OCI-LY7 (cell line): ENCODE results near the gene RPA3. TPM values are rescaled to one million over a fixed set of nuclear protein-coding genes. Genes with fewer than 3 reads are reported as not detected.

Experiments used
- BruUV-seq: library from RNA; stranded (reverse); fragments of 400-500 nt; replicated peaks from 2 replicates; lab custom pipeline; 2021; lab: Mats Ljungman, UMichigan
- CTCF ChIA-PET: fragments of 300-600 bp; sonication (Branson Sonifier 250); formaldehyde crosslinking; loops from one replicate; lab custom pipeline; 2022; ENCODE audit warnings: antibody characterized with exemption; ENCODE audit not compliant: unreplicated experiment; lab: Charles Lee
- POLR2A ChIA-PET: fragments of 300-600 bp; sonication (Branson Sonifier 250); formaldehyde crosslinking; loops from one replicate; lab custom pipeline; 2022; ENCODE audit warnings: antibody characterized with exemption; lab: Charles Lee
- DNase-seq: peaks from one replicate; pipeline ENCODE4 v3.0.0-alpha.2; 2015; ENCODE audit warnings: low spot score
- H2AFZ ChIP-seq: fragments of 200-600 bp; sonication (generic), shearing (Covaris generic); 2 replicates; pipeline ENCODE4 v1.6.1; 2014; ENCODE audit warnings: mild to moderate bottlenecking, antibody characterized with exemption, low read length, moderate library complexity
- H3K27ac ChIP-seq: fragments of 200-600 bp; sonication (generic); 2 replicates; pipeline ENCODE4 v1.5.1; 2014; ENCODE audit warnings: mixed run types, low read depth, mild to moderate bottlenecking, moderate library complexity, low read length, inconsistent platforms; ENCODE audit not compliant: poor library complexity, severe bottlenecking
- H3K36me3 ChIP-seq: fragments of 200-600 bp; sonication (generic); 2 replicates; pipeline ENCODE4 v1.6.1; 2014; ENCODE audit warnings: mild to moderate bottlenecking, antibody characterized with exemption, low read length, moderate library complexity, mixed read lengths; ENCODE audit not compliant: insufficient read depth
- H3K4me1 ChIP-seq: fragments of 200-600 bp; sonication (generic); 2 replicates; pipeline ENCODE4 v1.5.1; 2014; ENCODE audit warnings: mild to moderate bottlenecking, low read length; ENCODE audit not compliant: insufficient read depth, poor library complexity, severe bottlenecking
- H3K4me2 ChIP-seq: fragments of 200-600 bp; sonication (generic); 2 replicates; pipeline ENCODE4 v1.6.1; 2014; ENCODE audit warnings: mild to moderate bottlenecking, low read length
- H3K4me3 ChIP-seq: fragments of 200-600 bp; sonication (generic); 2 replicates; pipeline ENCODE4 v1.5.1; 2014; ENCODE audit warnings: mild to moderate bottlenecking, low read depth, low read length; ENCODE audit not compliant: poor library complexity, severe bottlenecking
- H3K79me2 ChIP-seq: fragments of 200-600 bp; sonication (generic); 2 replicates; pipeline ENCODE4 v1.6.1; 2016; ENCODE audit warnings: low read depth, mild to moderate bottlenecking, low read length, moderate library complexity, mixed read lengths; ENCODE audit not compliant: insufficient read depth
- H3K9me2 ChIP-seq: fragments of 200-600 bp; sonication (generic); 2 replicates; pipeline ENCODE4 v1.6.1; 2016; ENCODE audit warnings: mild to moderate bottlenecking, low read length, mixed read lengths; ENCODE audit not compliant: insufficient read depth
- H3K9me3 ChIP-seq: fragments of 200-600 bp; sonication (generic); 2 replicates; pipeline ENCODE4 v1.6.1; 2014; ENCODE audit warnings: mild to moderate bottlenecking, mixed run types, low read length, mixed read lengths
- H4K20me1 ChIP-seq: fragments of 200-600 bp; sonication (generic); 2 replicates; pipeline ENCODE4 v1.6.1; 2014; ENCODE audit warnings: mild to moderate bottlenecking, antibody characterized with exemption, low read length, moderate library complexity, mixed read lengths; ENCODE audit not compliant: insufficient read depth
- EZH2phosphoT487 ChIP-seq: fragments of 200-600 bp; sonication (generic); IDR thresholded peaks from 2 replicates; pipeline ENCODE4 v1.6.1; 2018; ENCODE audit warnings: low read depth, borderline replicate concordance, mild to moderate bottlenecking, mixed run types, antibody characterized with exemption, low read length, moderate library complexity, mixed read lengths
- intact Hi-C: fragments of 100-400 bp; cut with micrococcal nuclease; formaldehyde crosslinking; loops from one replicate; pipeline ENCODE4 v1.10.0; 2022; ENCODE audit not compliant: unreplicated experiment
- total RNA-seq, 2 experiments: library from RNA; depleted of rRNA in 1 of 2; stranded (reverse); fragments of >200 nt in 1 of 2; shearing (Covaris generic) in 1 of 2; gene quantifications; 2 replicates each; pipeline ENCODE4 v1.2.3, GENCODE V29; 2014 to 2022
- TF ChIP-seq, protein P1 (sequence below): fragments of 200-600 bp; sonication (generic); conservative IDR thresholded peaks from 2 replicates; pipeline ENCODE4 v1.5.1; 2014; ENCODE audit warnings: mild to moderate bottlenecking, antibody characterized with exemption, low read length, moderate library complexity, mixed read lengths

Gene RPA3
- total RNA-seq, 2 experiments from 2014 or later = 66.3 to 111 TPM

DNA sequence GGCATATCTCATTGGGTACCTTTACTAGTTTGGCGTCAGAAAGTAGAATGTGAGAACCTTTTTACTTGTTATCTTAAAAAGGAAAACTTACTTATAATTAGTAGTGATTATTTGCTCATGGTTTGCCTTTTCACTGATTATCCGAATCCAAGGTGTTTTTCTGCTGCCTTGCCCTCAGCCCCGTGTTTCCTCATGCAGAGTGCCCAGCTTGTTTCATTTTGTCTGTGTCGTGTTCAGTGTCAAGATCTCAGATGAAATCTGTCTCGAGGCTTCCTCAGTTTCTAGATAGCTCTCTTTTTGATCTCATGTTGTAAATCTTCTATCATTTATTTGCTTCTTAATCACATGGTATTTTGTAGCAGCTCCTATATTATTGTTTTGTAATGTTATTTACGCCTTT is 30.1 kb downstream of the RPA3 start:
- H3K27ac ChIP-seq = no peak overlapping the region
- no peaks in the 10 kb centered on the region for H3K9me2 ChIP-seq
- POLR2A ChIA-PET = interaction anchor here (0.6 to 1.2 kb wide), 8 partner anchors 8 to 482 kb away, joined by 3 to 5 read pairs (median 4); no protein-coding TSS in a partner anchor
- H3K36me3 ChIP-seq = no peaks in the 10 kb centered on the region
- no peak overlapping the region for H2AFZ ChIP-seq
- DNase-seq = no peak
- no peak overlapping the region for H3K4me3 ChIP-seq
- no peaks in the 10 kb centered on the region for H3K9me3 ChIP-seq
- no peaks in the 10 kb centered on the region for H3K79me2 ChIP-seq
- no peaks in the 10 kb centered on the region for H3K4me1 ChIP-seq
- no TSS peak for BruUV-seq
- CTCF ChIA-PET = no interaction called here
- TF ChIP-seq, protein P1, sequence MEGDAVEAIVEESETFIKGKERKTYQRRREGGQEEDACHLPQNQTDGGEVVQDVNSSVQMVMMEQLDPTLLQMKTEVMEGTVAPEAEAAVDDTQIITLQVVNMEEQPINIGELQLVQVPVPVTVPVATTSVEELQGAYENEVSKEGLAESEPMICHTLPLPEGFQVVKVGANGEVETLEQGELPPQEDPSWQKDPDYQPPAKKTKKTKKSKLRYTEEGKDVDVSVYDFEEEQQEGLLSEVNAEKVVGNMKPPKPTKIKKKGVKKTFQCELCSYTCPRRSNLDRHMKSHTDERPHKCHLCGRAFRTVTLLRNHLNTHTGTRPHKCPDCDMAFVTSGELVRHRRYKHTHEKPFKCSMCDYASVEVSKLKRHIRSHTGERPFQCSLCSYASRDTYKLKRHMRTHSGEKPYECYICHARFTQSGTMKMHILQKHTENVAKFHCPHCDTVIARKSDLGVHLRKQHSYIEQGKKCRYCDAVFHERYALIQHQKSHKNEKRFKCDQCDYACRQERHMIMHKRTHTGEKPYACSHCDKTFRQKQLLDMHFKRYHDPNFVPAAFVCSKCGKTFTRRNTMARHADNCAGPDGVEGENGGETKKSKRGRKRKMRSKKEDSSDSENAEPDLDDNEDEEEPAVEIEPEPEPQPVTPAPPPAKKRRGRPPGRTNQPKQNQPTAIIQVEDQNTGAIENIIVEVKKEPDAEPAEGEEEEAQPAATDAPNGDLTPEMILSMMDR = no peak
- no peak for TF ChIP-seq EZH2phosphoT487
- no peak overlapping the region for H3K4me2 ChIP-seq
- intact Hi-C loops = no loop called here
- no peaks in the 10 kb centered on the region for H4K20me1 ChIP-seq

DNA sequence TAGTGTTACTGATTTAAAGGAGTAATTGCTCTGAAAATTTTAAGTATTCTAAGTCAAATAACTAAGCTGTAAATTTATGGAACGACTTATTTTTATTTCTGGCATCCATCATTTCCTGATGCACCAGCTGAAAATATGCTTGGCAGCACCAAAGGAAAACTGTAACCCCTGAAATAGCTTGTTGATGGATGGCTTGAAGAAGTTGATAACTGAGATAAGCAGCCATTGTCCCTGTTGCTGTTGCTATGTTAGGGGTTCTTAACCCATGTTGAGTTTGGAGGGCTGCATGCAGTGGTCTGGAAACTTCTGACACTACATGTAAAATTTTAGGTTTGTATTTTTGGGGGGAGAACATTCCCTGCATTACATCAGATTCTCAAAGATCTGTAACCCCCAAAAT is 30.6 kb downstream of the RPA3 start:
- intact Hi-C loops = no loop called here
- no peak overlapping the region for H2AFZ ChIP-seq
- no peak for DNase-seq
- H3K36me3 ChIP-seq = no peaks in the 10 kb centered on the region
- POLR2A ChIA-PET = interaction anchor here (0.6 to 1.2 kb wide), 8 partner anchors 8 to 481 kb away, joined by 3 to 5 read pairs (median 4); no protein-coding TSS in a partner anchor
- no peaks in the 10 kb centered on the region for H3K79me2 ChIP-seq
- H3K4me2 ChIP-seq = no peak overlapping the region
- no peak overlapping the region for H3K27ac ChIP-seq
- no peaks in the 10 kb centered on the region for H3K4me1 ChIP-seq
- CTCF ChIA-PET = no interaction called here
- no peak for TF ChIP-seq EZH2phosphoT487
- H3K4me3 ChIP-seq = no peak overlapping the region
- H3K9me2 ChIP-seq = no peaks in the 10 kb centered on the region
- no peaks in the 10 kb centered on the region for H3K9me3 ChIP-seq
- no peaks in the 10 kb centered on the region for H4K20me1 ChIP-seq
- no TSS peak for BruUV-seq

DNA sequence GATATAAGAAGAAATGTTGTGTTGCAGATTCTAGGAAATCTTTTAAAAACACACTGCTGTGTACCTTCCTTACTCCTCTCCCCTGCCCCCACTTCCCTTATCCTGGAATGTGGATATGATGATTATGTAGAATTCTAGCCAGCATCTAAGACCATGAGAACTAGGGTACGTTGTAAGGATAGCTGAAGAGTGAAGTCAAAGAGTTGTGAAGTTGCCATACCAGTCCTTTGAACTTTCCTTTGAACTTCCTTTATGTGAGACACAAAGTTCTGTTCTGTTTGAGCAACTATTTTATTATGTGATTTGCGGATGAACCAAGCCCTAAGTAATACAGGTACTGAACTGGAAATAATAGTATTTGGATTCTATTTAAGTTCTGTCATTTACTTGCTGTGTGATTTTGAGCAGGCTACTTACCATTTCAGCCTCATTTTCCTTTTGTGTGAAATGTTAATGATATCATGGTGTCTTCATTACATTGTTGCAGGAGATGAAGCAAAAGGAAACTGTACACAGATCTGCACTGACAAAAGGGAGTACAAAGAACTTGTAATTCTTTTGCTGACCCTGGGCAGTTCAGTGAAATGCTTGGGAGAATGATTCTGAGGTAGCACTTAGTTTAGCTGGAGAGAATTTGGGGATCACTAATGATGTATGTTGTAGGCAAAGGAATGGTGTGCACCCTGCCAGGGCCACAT is 31.4 kb downstream of the RPA3 start:
- no peak overlapping the region for H3K27ac ChIP-seq
- H3K79me2 ChIP-seq = no peaks in the 10 kb centered on the region
- ChIA-PET CTCF (no interaction called here), POLR2A (no interaction called here)
- peaks cover 2% of the 10 kb centered on the region for H3K4me1 ChIP-seq
- DNase-seq = no peak
- H3K4me3 ChIP-seq = no peak overlapping the region
- no peaks in the 10 kb centered on the region for H3K36me3 ChIP-seq
- H4K20me1 ChIP-seq = no peaks in the 10 kb centered on the region
- H3K9me3 ChIP-seq = no peaks in the 10 kb centered on the region
- H3K4me2 ChIP-seq = no peak overlapping the region
- H3K9me2 ChIP-seq = no peaks in the 10 kb centered on the region
- H2AFZ ChIP-seq = no peak overlapping the region
- BruUV-seq = no TSS peak
- intact Hi-C loops = no loop called here
- TF ChIP-seq, protein P1 = no peak
- no peak for TF ChIP-seq EZH2phosphoT487
